HG03558 (cell line): ENCODE data around the gene CLMN.

Experiments
- ATAC-seq: cut with Tn5 transposase; IDR thresholded peaks from one replicate; pipeline ENCODE4 v1.9.1; 2021; ENCODE audit warnings: moderate number of reproducible peaks; ENCODE audit not compliant: unreplicated experiment; ENCODE audit errors: extremely low read depth

CLMN gene

GRCh38 chr14:95319312-95320077 is at the start of gene CLMN:
Gene CLMN (minus strand): TSS chr14:95319908. CDS start chr14:95319792, 116 bp downstream.
- no peak for ATAC-seq

- no peak for ATAC-seq
These were observed 45.7 kb upstream of the CLMN start for GRCh38 chr14:95365401-95365800.

GRCh38 chr14:95364481-95365209 is 44.9 kb upstream of the CLMN start:
- no peak for ATAC-seq

GRCh38 chr14:95363468-95363954 is 43.8 kb upstream of the CLMN start:
- no peak for ATAC-seq

GRCh38 chr14:95362138-95362494 is 42.4 kb upstream of the CLMN start:
- ATAC-seq, result no peak

- no peak for ATAC-seq
These were observed 41.8 kb upstream of the CLMN start for GRCh38 chr14:95361373-95362137.

- no peak for ATAC-seq
These were observed 41.1 kb upstream of the CLMN start for GRCh38 chr14:95360828-95361227.

- ATAC-seq, result no peak
These were observed 40.5 kb upstream of the CLMN start for GRCh38 chr14:95359994-95360826.

GRCh38 chr14:95356245-95356869 is 36.6 kb upstream of the CLMN start:
- ATAC-seq, result no peak

- ATAC-seq, result no peak
These were observed 35.7 kb upstream of the CLMN start for GRCh38 chr14:95355422-95355821.

GRCh38 chr14:95354834-95355233 is 35.1 kb upstream of the CLMN start:
- no peak for ATAC-seq

- no peak for ATAC-seq
These were observed 34.0 kb upstream of the CLMN start for GRCh38 chr14:95353664-95354063.

GRCh38 chr14:95353007-95353406 is 33.3 kb upstream of the CLMN start:
- ATAC-seq, result no peak

GRCh38 chr14:95352481-95352880 is 32.8 kb upstream of the CLMN start:
- no peak for ATAC-seq

- no peak for ATAC-seq
These were observed 29.5 kb upstream of the CLMN start for GRCh38 chr14:95349241-95349640.

- no peak for ATAC-seq
These were observed 28.8 kb upstream of the CLMN start for GRCh38 chr14:95348395-95349080.

- ATAC-seq, result no peak
These were observed 27.1 kb upstream of the CLMN start for GRCh38 chr14:95346820-95347219.

GRCh38 chr14:95346266-95346665 is 26.6 kb upstream of the CLMN start:
- no peak for ATAC-seq

- ATAC-seq, result no peak
These were observed 25.3 kb upstream of the CLMN start for GRCh38 chr14:95345032-95345431.
